Measurements from ENCODE around the gene TRPV4.

Gene TRPV4

DNA sequence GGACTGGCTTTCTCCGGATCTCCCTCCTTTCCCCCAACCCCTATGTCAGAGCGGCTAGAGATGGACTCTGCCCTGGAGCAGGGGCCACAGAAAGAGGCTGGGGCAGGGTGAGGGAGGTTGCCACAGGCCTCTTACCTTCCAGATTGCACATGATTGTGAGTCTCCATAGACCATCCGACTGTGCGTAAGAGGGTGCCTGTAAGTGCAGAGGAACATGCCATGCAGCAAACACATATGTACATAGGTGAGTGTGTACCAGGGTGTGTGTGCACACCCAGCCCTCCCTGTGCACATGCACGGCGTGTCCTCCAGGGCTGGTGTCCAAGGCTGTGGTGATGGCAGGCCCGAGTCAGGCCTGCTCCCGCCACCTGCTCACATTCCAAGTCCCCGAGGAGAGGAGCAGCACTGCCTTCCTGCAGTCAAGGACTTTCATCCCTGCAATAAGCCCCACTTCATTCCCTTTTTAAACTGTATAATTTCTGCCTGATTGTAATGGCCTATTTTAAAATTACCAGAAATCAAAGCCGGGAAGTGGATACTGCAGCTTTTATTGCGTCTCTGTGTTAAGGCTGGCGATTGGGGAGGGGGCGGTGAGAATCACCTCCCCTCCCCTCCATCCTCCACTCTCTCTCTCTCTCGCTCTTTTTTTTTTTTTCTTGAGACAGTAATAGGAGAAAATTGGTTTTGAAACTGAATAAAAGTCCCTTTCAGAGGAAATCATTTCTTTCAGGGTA, 91.1 kb downstream of the TRPV4 start:
- DNase-seq: no peak

DNA sequence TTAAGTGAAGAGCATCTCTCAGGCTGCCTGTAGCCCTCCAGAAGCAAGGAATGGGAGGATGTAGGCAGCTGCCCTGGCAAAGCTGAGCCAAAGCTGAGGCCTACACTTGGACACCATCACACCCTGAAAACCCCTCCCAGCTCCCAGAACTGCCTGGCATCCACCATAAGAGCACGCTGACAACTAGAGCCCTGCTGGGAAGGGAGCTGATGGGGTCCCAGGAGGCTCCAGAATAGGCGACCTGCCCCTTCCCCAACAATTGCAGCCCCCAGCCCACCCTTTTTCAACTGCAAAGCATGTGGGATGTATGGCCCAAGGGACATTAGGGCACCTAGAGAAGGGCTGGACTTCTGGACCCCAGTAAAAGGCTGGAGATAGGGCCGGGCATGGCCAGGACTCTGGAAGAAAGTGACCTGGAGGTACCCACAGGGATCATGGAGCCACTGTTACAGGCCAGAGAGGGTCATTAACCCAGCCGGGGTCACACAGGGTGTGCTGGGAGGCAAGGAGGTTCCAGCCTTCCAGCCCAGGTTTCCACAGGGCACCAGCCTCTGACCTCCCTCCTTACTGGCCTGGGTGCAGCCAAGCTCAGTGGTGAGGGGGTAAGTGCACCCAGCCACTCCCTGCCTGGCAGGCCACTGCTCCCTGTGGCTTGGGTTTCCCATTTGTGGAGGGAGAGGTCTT, 91.8 kb downstream of the TRPV4 start:
- no peak for DNase-seq

DNA sequence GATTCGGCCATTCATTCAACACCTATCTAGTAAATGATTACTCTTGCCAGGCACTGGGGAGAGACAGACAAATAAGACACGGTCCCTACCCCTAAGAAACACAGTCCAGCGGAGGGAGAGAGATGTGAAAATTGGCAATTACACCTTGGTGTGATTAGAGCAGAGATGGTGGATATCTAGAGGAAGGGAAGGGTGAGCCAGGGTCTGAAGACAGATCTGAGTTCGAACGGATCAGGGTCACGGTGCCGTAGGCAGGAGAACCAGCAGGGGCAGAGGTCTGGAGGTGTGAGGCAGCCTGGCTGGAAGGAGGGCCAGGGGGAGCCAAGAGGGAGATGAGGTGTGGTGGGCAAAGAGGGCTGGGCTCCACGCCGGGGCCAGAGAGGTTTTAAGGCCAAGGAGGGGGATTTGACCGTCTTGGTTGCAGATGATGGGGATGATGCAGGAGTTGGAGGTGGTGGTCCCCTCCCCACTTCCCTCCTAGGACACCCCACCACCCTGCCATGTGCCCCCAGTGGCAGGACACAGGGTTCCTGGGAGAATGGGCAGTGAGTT, 92.4 kb downstream of the TRPV4 start:
- DNase-seq: no peak

DNA sequence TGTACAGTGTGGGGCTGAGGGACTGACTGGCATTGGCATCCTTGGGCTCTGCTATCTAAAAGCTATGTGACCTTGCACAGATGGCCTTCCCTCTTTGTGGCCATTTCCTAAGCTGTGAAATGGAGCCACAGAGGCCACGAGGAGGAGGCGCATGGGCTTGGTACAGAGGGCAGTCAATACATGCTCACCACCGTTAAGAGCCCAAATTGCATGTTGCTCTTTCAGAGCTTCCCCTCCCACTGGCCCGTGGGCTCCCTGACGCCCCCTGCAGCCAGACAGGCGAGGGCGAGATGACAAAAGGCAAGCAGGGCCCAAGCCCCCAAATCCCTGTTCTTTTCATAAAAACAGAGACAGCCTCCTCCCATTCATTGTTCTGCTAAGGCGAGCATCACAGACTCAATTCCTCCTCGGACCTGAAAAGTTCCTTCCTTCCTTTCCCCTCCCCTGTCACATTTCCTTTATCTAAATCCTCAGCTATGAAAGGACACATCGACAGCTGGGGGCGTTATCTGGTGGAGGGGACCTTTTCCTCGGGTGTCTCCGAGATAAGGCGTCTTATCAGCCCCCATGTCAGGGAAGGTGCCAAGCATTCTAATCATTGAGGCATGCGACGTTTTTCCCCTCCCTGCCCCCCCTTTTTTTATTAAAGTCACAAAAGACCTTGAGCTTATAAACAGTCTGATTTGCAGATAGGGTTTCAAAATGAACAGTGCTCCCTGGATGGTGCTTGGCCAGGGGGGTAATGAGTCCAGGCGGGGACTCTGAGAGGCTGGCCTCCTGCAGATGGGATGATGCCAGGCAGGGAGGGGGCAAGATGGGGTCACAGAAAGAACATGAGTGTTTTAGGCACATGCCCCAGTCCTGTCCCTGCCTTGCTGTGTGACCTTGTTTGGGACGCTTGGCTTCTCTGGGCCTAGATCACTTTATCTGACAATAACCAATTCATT, 93.2 kb downstream of the TRPV4 start:
- DNase-seq: no peak

DNA sequence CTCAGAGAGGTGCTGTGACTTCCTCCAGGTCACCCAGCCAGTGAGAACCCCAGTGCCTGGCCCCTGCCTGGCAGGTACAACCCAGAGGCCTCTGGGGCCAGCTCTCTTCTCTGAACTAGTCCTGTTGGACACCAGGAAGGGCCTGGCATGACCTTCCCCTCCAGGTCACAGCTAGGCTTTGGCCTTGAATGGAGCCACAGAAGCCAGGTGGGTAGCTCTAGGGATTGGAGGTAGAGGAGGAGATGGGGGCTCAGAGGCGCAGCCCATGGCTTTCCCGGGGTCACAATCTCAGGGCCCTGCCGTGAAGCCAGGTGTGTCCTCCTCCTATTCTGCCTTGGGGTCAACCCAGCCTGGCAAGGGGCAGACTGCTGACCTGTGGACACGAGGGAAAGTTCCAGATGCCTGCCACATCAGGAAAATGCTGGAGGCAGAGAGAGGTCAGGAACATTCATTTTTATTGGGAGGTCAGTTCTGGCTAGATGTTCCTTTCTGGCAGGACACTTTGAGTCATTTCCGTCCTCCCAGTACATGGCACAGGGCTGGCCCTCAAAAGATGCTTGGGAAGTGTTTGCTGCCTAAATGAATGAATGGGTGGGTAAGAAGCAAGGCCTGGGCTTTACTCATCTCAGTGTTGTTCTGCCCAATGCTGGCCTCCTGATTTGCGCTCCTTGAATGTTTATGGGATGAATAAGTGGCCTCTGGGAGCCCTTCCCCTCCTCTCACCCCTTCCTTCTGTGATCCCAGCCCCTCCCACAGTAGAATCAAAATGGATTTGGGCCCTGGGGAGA, 94.1 kb downstream of the TRPV4 start:
- no peak for DNase-seq

DNA sequence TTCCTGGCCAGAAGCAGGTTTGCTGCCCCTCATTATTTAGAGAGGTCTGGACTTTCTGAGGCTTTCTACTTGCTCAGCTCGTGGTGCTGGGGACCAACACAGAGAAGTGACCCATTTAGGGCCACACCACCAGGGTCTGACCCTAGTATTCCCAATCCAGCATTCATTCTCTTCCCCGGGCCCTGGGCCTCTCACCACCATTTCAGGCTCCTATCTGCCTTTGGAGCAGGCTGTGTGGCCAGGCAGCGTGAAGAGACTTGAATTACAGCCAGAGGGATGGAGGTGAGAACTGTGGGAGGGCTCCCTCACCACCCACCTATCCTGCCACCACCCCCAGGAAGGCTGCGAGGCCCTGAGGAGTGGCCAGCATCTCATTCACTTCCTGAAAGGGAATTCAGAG, 95.0 kb downstream of the TRPV4 start:
- no peak for DNase-seq

DNA sequence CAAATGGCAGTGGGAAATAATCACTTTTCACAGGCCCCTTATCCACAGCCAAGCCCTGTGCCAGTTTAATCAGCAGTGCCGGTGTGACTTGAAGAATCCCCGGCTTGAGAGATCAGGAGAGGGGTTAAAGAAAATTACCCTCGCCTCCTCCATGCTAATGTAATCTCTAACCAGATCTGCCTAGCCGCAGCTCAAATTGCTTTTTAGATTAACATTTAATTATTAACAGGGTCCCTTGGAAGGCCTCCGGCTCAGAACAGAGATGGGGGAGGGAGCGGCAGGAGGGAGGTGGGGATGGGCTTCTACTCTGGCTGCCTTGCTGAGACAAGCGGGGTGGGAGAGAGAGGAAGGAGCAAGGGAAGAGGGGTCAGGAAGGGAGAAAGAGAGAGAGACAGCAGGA, 95.6 kb downstream of the TRPV4 start:
- DNase-seq: no peak

DNA sequence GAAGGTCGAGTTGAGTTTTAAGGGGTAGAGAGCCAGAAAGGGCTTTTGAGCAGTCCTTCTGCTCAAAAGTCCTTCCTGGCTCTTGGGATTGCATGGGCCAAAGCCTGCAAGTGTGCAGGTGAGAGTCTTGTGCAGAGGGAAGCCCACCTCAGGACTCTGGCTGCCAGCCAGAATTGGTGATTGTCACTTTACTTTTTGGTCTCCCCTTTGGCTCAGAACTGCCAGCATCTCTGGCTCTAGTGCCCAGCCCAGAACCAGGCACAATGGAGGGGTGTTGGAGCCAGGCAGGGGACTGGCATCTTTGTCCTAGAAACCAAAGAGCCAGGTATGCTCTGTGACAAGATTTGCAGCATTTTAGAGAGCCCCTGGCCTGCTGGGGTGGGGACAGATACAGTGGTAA, 96.1 kb downstream of the TRPV4 start:
- no peak for DNase-seq

DNA sequence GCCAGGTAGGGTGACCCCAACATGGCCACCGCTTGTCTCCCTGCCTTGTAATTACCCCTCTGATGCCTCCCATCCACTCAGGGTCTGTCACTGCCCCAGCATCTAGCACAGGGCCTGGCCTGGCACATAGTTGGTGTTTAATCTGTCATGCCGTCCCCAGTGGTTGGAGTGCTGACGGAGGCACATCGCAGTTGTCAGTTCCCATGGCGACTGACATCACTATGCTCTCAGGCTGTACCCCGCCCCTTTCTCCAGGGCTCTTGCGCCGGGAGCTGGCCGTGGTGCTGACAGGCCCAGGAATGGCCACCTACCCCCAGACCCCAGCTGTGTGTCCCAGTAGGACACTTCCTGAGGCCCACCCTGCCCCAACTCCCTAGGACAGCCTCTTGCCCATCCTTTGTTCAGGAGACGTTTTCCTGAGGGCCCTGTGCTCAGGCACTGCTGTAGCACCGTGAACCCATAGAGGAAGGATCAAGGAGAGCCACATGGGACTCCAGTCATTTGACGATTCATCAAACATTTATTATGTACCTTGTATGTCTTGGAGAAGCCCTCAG, 96.6 kb downstream of the TRPV4 start:
- peak in 8 of 58 donors; percentile 19 to 47 (median 28) for DNase-seq

DNA sequence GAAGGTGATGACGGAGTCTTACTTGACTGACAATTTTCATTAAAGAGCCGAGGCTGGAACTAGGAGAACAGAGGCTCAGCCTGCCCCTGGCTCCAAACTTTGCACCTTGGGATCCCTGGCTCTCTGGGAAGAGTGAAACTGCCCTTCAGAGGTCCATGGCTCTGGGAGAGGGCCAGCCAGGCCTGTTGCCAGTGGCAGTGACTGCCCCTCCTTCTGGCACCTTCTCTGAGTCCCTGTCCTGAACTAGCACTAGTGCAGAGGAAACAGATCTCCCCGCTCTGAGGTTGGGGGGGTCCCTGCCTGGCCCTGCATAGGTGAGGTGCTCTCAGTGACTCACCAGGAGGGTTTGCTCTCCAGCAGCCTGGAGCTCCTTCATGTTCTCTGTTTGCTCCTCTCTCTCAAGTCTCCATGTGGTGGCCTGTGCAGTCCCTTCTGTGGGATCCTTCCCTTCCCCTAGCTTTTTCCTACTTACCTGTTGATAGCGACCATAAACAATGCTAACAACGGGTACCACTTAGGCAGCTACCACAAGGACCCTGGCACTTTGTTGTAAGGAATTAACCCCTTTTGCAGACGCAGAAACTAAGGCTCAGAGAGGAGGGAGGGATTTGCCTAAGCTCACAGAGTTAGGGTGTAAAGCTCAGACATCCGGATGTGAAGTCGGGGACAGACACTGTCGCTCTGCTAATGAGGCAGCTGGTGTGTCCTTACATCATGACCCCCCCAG, 97.2 kb downstream of the TRPV4 start:
- no peak for DNase-seq

DNA sequence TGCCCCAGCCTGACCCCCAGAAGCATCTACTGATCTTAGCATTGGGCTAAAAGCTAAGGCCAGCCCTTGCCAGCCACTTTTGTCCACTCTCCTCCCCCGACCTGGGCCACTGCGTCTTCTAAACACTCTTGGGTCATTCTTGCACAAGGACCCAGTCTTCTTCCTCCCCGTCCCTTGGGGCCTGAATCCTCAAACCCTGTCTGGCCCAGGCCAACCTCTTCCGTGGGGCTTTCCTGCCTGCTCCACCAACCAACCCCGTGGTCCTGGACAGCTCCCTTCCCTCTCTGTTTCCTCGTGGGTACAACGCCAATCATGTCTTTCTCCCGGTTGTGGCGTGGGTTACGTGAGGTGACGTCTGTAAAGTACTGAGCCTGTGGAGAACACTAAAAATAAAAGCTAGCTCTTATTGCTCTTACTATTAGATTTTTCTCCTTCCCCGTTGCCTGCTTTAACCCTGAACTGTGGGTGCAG, 98.1 kb downstream of the TRPV4 start:
- DNase-seq: no peak

DNA sequence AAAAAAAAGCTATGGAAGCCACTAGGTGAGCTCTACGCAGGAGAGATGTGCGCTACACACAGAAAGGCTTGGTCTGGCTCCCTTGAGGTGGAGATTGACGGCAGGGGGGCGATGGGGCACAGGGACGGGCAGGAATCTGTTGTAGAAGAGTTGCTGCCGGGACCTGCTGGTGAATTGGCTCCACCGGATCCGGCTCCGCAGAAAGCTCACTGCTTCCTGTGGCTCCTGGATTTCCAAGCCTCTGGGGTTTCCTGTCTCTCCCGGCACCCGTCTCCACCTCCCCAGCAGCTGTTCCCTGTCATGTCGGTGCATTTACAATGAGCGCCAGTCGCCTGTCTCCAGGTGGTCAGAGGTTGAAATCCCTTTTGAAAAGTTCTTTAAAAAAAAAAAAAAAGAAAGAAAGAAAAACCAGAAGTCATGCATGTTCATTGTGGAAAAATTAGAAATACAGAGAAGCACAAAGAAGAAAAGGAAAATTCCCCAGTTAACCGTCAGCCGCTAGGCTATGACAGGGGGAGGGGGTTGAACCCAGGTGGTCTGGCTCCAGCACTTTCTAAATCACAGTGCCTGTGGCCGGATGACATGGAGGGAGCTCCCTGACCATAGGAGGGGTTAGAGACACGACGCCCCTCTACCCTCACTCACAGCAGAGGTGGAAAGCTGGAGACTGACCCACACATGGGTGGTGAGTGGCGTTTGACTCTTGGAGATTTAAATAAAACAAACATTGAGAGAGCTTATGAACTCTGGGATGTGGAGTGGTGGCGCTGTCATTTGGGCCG, 98.8 kb downstream of the TRPV4 start:
- peak in 2 of 58 donors; percentile 11 to 28 for DNase-seq

Measured in anterior cingulate cortex (tissue), 58 donors.